CD4-positive, alpha-beta T cell treated with Interleukin-15 for 1 hour (primary cell): Measurements from ENCODE around the gene NCAPH2.

Source experiments
- DNase-seq: peaks from one replicate; pipeline ENCODE4 v3.0.0-alpha.2; 2020

NCAPH2 gene

GRCh38 chr22:50507991-50508884 is at the start of gene NCAPH2:
NCAPH2 (plus strand) TSS chr22:50508224; CDS start chr22:50508338, 114 bp downstream.
- peak; percentile 97 for DNase-seq

- DNase-seq = no peak
These were observed 49.0 kb upstream of the NCAPH2 start for GRCh38 chr22:50459016-50459415.

- DNase-seq = no peak
These were observed 48.4 kb upstream of the NCAPH2 start for GRCh38 chr22:50459496-50460140.

DNA sequence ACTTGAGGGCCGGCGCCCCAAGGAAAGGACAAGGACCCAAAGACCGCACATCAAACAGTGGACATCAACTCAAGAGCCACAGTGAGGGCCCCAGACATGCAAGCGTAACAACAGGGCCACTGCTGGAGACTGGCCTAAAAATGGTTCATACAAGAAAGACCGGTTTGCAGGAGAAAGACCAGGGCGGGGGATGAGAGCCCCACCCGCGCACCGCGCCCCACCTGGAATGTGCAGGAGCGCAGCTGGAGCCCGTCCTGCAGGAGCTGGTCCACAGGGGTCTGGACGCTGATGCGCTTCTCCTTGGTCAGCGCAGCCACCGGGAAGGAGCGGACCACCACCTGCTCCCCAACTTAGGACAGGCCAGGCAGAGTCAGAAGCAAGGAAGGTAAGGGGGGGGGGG is 47.1 kb upstream of the NCAPH2 start:
- no peak for DNase-seq

- DNase-seq = no peak
These were observed 46.5 kb upstream of the NCAPH2 start for GRCh38 chr22:50461536-50461935.

DNA sequence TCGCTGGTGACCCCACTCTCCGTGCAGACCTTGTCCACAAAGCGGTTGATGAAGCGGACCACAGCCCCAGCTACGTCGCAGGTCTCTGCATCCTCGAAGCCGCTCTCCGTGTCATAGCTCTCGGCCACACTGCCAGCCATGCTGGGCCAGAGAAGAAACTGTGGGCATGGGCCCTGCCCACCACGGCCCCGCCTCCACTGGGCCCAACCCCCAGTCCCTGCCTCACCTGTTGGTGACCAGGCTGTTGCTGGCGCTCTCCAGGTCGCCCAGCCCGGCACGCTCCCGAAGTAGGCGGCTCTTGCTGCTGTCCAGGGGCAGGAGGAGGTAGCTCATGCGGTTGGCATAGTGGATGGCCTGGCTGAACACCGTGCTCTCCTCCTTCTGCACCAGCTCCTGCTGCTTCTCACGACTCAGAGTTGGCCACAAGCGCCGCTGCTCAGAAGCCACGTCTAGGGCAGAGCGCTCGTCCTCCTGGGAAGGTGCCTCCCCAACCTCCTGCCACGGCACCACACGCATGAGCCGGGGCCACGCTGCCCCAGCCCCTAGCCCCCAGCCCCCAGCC is 46.0 kb upstream of the NCAPH2 start:
- DNase-seq = no peak

- no peak for DNase-seq
These were observed 44.7 kb upstream of the NCAPH2 start for GRCh38 chr22:50463188-50463900.

DNA sequence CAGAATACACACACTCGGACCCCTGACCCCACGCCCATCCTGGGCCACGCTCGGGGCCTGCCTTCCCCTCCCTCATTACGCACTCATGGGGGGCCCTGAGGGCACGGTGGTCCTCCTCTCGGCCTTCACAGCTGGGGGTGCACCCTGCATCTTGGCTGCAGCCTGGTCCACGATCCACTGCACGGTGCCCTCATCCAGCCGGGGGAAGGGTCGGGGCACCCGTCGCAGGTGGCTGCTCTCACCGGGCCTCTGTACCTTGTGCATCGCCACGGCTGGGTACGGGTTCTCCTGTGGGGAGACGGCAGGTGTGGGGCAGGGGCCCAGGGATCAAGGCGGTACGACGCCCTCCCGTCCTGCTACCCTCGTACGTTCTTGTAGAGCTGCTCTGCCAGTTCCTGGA is 43.6 kb upstream of the NCAPH2 start:
- DNase-seq = no peak

DNA sequence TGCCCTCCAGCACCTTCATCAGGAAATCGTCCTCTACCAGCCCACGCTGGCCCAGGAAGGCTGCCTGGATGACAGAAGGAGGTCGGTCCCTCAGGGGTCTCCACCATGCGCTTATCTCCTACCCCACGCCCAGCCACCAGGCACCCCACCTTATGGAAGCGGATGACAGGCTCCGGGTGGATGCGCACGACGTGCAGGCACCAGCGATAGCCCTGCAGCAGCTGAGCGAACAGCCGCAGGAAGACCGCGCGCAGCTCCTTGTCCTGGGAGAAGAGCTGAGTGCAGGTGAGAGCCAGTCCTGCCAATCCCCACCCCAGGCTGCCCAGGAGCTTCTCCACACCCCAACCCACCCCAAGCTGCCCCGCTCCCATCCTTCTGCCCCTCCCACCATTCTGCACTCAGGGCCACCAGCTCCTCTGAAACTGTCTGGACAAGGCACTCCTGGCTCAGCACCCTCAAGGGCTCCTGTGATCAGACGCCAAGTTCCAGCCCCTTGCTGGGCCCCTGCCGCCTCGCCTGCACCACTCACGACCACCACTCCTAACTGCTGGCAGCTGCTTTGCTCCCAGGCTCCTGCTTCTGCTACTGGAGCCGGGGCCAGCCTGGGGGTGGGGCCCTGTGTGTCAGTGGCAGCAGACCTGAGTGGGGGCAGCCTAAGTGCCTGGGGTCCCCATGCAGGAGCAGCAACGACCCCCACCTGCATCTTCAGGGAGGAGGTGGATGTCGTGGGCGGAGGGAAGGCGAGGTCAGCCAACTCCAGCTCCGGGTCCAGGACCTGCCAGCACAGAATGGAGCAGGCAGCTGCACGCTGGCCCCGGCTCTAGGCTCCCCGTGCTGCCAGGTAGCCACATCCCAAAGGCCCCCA is 42.7 kb upstream of the NCAPH2 start:
- DNase-seq = no peak

- no peak for DNase-seq
These were observed 40.7 kb upstream of the NCAPH2 start for GRCh38 chr22:50467341-50467740.

DNA sequence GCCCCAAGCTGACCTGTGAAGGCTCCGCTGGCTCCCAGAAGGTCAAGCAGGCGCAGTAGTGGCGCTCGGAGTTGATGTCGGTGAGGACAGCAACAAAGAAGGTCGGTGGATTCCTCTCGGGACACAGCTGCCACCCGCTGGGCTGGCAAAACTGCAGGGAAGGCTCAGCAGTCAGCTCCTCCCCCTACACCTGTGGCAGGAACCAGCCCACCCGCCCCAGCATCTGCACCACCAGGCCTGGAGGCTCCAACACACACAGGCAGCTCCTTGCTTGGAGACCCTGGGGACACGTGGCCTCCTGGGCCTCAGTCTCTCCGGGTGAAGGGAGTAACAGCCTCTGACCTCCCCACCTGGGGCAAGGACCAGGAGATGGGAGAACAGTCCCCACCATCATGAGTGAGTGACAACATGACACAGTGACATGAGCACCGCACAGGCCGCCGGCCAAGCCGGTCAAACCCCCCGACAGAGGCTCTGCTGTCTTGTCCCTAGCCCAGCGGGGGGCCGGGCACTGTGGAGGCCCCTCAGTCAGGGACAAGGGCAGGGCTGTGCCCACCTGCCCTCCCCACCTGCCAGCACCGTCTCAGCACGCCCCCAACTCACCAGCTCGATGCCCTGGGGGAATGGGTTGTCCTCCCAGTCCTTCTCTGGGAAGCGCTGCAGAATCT is 40.1 kb upstream of the NCAPH2 start:
- DNase-seq = no peak

DNA sequence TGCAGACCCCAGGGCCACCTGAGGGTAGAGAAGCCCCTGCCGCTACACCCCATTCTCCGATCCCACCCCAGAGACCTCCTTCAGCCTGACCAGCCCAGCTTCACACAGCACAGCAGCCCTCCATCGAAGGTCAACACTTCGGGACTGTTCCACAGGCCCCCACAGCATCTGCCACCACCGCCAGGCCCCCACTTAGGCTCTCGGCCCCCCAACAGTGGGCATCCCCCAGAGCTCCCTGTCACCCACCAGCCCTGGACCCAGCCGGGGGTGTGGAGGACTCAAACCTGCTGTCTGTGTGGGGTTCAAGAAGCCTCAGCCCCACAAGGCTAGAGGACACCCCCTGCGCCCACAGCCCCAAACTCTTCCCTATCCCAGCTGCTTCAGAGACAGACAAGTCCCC is 39.4 kb upstream of the NCAPH2 start:
- no peak for DNase-seq

GRCh38 chr22:50469377-50470305 is 38.4 kb upstream of the NCAPH2 start:
- DNase-seq = peak; percentile 99

DNA sequence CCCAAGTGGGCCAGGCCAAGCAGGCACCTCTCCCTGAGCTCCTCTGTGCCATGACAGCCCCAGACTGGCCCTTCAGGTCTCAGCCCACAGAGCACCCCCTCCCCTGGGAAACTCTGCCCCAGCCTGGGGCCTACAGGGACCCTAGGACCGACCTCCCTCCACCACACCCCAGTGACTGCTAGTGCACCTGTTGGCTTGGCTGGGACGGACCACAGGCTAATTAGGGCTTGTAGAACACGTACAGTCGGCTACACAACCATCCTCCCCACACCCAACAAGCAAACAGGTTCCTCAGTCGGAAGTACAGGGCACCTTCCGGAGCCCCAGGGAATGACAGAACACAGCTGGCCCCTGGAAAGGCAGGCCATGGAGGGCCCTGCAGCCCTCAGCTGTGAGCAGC is 37.5 kb upstream of the NCAPH2 start:
- no peak for DNase-seq

- no peak for DNase-seq
These were observed 36.7 kb upstream of the NCAPH2 start for GRCh38 chr22:50471197-50471847.

DNA sequence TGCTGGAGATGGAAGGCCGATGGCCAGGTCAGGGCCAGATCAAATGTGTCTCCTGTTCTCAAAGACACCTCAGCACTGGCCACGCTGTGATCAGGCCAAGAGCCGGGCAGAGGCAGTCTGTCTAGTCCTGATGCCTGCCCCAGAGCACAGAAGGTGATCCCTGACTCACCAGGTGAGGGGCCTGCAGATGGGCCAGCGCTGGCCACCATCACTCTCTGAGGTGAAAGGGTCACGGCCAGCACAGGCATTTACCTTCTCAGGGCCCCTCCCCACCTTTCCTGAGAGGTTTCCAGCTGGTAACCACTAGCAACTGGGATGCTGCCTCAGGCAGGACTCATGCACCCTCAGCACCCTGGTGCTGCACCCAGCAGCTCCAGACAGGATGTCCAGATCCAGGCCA is 36.1 kb upstream of the NCAPH2 start:
- DNase-seq = no peak

- peak; percentile 66 for DNase-seq
These were observed 34.9 kb upstream of the NCAPH2 start for GRCh38 chr22:50473088-50473487.

- DNase-seq = no peak
These were observed 34.0 kb upstream of the NCAPH2 start for GRCh38 chr22:50473855-50474671.
